Chondrocyte (in vitro differentiated cells): Measurements from ENCODE around the gene TBC1D17. TPM values are rescaled to one million over a fixed set of nuclear protein-coding genes. Genes with fewer than 3 reads are reported as not detected.
A peak's percentile ranks its signal among the peaks of the same experiment; 100 is the strongest.
"Not testable (repeated sequence)": the region's sequence is repeated elsewhere in the genome, so short reads cannot be mapped to it uniquely, and the experiment has no call there.

Experiments
- DNase-seq: peaks from one replicate; pipeline ENCODE4 v3.0.0; 2021; ENCODE audit warnings: mixed read lengths, low spot score
- H3K27ac Mint-ChIP-seq: one replicate; pipeline ENCODE4 v1.8.0; 2021; ENCODE audit warnings: mild to moderate bottlenecking, moderate library complexity, mixed read lengths; ENCODE audit not compliant: unreplicated experiment
- H3K27me3 Mint-ChIP-seq: 2 replicates; pipeline ENCODE4 v1.8.0; 2021; ENCODE audit warnings: low read depth, mixed read lengths
- H3K36me3 Mint-ChIP-seq: 2 replicates; pipeline ENCODE4 v1.8.0; 2021; ENCODE audit warnings: low read depth, mixed read lengths
- H3K4me1 Mint-ChIP-seq: 2 replicates; pipeline ENCODE4 v1.8.0; 2021; ENCODE audit warnings: low read depth, mild to moderate bottlenecking, mixed read lengths
- H3K4me3 Mint-ChIP-seq: one replicate; pipeline ENCODE4 v1.8.0; 2021; ENCODE audit warnings: mild to moderate bottlenecking, moderate library complexity, mixed read lengths; ENCODE audit not compliant: unreplicated experiment
- H3K9me3 Mint-ChIP-seq: 2 replicates; pipeline ENCODE4 v1.8.0; 2021; ENCODE audit warnings: low read depth, mixed read lengths
- CTCF ChIP-seq: fragments of 200-600 bp; sonication (generic); IDR thresholded peaks from 2 replicates; pipeline ENCODE4 v1.5.0; 2021; ENCODE audit warnings: antibody characterized with exemption, mild to moderate bottlenecking, moderate library complexity
- total RNA-seq: library from RNA; stranded (reverse); gene quantifications from 3 replicates; pipeline ENCODE4 v1.2.1, GENCODE V29; 2021

Gene TBC1D17
- total RNA-seq, 1 donor from 2014 or later = 44.8 TPM

- Mint-ChIP-seq H3K4me3 (no peak overlapping the region), H3K4me1 (peaks cover 34% of the 10 kb centered on the region), H3K36me3 (peaks cover 13% of the 10 kb centered on the region), H3K27ac (peak overlapping the region; percentile 76), H3K9me3 (no peaks in the 10 kb centered on the region), H3K27me3 (no peaks in the 10 kb centered on the region)
- TF ChIP-seq CTCF = no peak
- no peak for DNase-seq
Observed at GRCh38 chr19:49924004-49924880, 46.7 kb downstream of the TBC1D17 start.

GRCh38 chr19:49924881-49925210, 47.3 kb downstream of the TBC1D17 start:
- H3K4me1 Mint-ChIP-seq = peaks cover 35% of the 10 kb centered on the region
- peak overlapping the region; percentile 76 for H3K27ac Mint-ChIP-seq
- peaks cover 13% of the 10 kb centered on the region for H3K36me3 Mint-ChIP-seq

GRCh38 chr19:49925486-49925885, 48.0 kb downstream of the TBC1D17 start:
- DNase-seq = no peak
- Mint-ChIP-seq H3K27me3 (no peaks in the 10 kb centered on the region), H3K9me3 (no peaks in the 10 kb centered on the region), H3K36me3 (peaks cover 15% of the 10 kb centered on the region), H3K27ac (peak overlapping the region; percentile 1), H3K4me3 (no peak overlapping the region), H3K4me1 (peaks cover 42% of the 10 kb centered on the region)
- no peak for TF ChIP-seq CTCF

More at GRCh38 chr19:49924881-49925210, 47.3 kb downstream of the TBC1D17 start:
- H3K9me3 Mint-ChIP-seq, DNase-seq, H3K27me3 Mint-ChIP-seq, H3K4me3 Mint-ChIP-seq: not testable (repeated sequence)

- H3K4me1 Mint-ChIP-seq = peaks cover 44% of the 10 kb centered on the region
- TF ChIP-seq CTCF = no peak
- DNase-seq = no peak
Observed at GRCh38 chr19:49926515-49926914, 49.0 kb downstream of the TBC1D17 start.

GRCh38 chr19:49927526-49928264, 50.2 kb downstream of the TBC1D17 start:
- no peaks in the 10 kb centered on the region for H3K9me3 Mint-ChIP-seq
- DNase-seq = no peak
- H3K27ac Mint-ChIP-seq = peak overlapping the region; percentile 95
- no peaks in the 10 kb centered on the region for H3K27me3 Mint-ChIP-seq
- peaks cover 17% of the 10 kb centered on the region for H3K36me3 Mint-ChIP-seq
- peak overlapping the region; percentile 81 for H3K4me3 Mint-ChIP-seq
- TF ChIP-seq CTCF = no peak
- peaks cover 44% of the 10 kb centered on the region for H3K4me1 Mint-ChIP-seq

More at GRCh38 chr19:49926515-49926914, 49.0 kb downstream of the TBC1D17 start:
- H3K36me3 Mint-ChIP-seq = peaks cover 13% of the 10 kb centered on the region
- H3K27ac Mint-ChIP-seq = no peak overlapping the region
- H3K4me3 Mint-ChIP-seq = no peak overlapping the region
- H3K9me3 Mint-ChIP-seq = no peaks in the 10 kb centered on the region
- H3K27me3 Mint-ChIP-seq = no peaks in the 10 kb centered on the region
